ENCODE measurements around the gene KLF11.
"Not testable (repeated sequence)": the region's sequence is repeated elsewhere in the genome, so short reads cannot be mapped to it uniquely, and the experiment has no call there.

KLF11 gene

GRCh38 chr2:10085668-10086059 lies 42.3 kb downstream of the KLF11 start:
- no peak overlapping the region for H3K27ac ChIP-seq
- TF ChIP-seq ZFX (IDR thresholded peaks at IDR 0.05; ENCODE audit: borderline replicate concordance) (no peak), CTCF (IDR thresholded peaks at IDR 0.05) (no peak)

- no peak overlapping the region for H3K27ac ChIP-seq
- TF ChIP-seq ZFX (IDR thresholded peaks at IDR 0.05; ENCODE audit: borderline replicate concordance) (no peak), CTCF (IDR thresholded peaks at IDR 0.05) (no peak)
These were observed 43.6 kb downstream of the KLF11 start for GRCh38 chr2:10086950-10087349.

- no peak overlapping the region for H3K27ac ChIP-seq
- TF ChIP-seq CTCF (IDR thresholded peaks at IDR 0.05) (no peak), ZFX (IDR thresholded peaks at IDR 0.05; ENCODE audit: borderline replicate concordance) (no peak)
These were observed 44.0 kb downstream of the KLF11 start for GRCh38 chr2:10087360-10087759.

- TF ChIP-seq ZFX (IDR thresholded peaks at IDR 0.05; ENCODE audit: borderline replicate concordance) = no peak
- no peak for TF ChIP-seq CTCF (IDR thresholded peaks at IDR 0.05)
These were observed 46.3 kb downstream of the KLF11 start for GRCh38 chr2:10089565-10090190.

GRCh38 chr2:10091182-10091888 lies 48.0 kb downstream of the KLF11 start:
- H3K27ac ChIP-seq = no peak overlapping the region
- no peak for TF ChIP-seq CTCF (IDR thresholded peaks at IDR 0.05)
- no peak for TF ChIP-seq ZFX (IDR thresholded peaks at IDR 0.05; ENCODE audit: borderline replicate concordance)

More at GRCh38 chr2:10089565-10090190, 46.3 kb downstream of the KLF11 start:
- no peak overlapping the region for H3K27ac ChIP-seq

- H3K27ac ChIP-seq = not testable (repeated sequence)
These were observed 48.5 kb downstream of the KLF11 start for GRCh38 chr2:10091889-10092244.

GRCh38 chr2:10094271-10094814 lies 51.0 kb downstream of the KLF11 start:
- TF ChIP-seq ZFX (IDR thresholded peaks at IDR 0.05; ENCODE audit: borderline replicate concordance) (no peak), CTCF (IDR thresholded peaks at IDR 0.05) (no peak)
- H3K27ac ChIP-seq = no peak overlapping the region
